Fibroblast of pulmonary artery (primary cell): ENCODE measurements around the gene SALL4.
"Not testable (repeated sequence)": the region's sequence is repeated elsewhere in the genome, so short reads cannot be mapped to it uniquely, and the experiment has no call there.

ENCODE experiments used
- DNase-seq: peaks from one replicate; pipeline ENCODE4 v3.0.0-alpha.2; 2010; ENCODE audit warnings: low read depth
- H3K4me3 ChIP-seq: replicated peaks from 2 replicates; pipeline ENCODE4 v1.5.1; 2011; ENCODE audit warnings: low read depth, mild to moderate bottlenecking, control low read depth, low read length, moderate library complexity
- TF ChIP-seq, protein P1 (sequence below): IDR thresholded peaks from 2 replicates; pipeline ENCODE4 v1.5.1; 2011; ENCODE audit warnings: mild to moderate bottlenecking, control low read depth, low read length, inconsistent platforms; ENCODE audit errors: missing control alignments

The SALL4 gene

DNA sequence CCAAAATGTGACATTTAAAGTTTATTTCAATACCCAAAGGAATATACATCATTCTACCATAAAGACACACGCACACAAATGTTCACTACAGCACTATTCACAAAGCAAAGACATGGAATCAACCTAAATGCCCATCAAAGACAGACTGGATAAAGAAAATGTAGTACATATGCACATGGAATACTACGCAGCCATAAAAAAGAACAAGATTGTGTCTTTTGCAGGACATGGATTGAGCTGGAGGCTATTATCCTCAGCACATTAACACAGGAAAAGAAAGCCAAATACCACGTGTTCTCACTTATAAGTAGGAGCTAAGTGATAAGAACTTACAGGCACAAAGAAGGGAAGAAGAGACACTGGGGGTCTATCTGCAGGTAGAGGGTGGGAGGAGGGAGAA, 56.5 kb downstream of the SALL4 start:
- no peak for DNase-seq
- TF ChIP-seq, protein P1, sequence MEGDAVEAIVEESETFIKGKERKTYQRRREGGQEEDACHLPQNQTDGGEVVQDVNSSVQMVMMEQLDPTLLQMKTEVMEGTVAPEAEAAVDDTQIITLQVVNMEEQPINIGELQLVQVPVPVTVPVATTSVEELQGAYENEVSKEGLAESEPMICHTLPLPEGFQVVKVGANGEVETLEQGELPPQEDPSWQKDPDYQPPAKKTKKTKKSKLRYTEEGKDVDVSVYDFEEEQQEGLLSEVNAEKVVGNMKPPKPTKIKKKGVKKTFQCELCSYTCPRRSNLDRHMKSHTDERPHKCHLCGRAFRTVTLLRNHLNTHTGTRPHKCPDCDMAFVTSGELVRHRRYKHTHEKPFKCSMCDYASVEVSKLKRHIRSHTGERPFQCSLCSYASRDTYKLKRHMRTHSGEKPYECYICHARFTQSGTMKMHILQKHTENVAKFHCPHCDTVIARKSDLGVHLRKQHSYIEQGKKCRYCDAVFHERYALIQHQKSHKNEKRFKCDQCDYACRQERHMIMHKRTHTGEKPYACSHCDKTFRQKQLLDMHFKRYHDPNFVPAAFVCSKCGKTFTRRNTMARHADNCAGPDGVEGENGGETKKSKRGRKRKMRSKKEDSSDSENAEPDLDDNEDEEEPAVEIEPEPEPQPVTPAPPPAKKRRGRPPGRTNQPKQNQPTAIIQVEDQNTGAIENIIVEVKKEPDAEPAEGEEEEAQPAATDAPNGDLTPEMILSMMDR = no peak
- H3K4me3 ChIP-seq = no peak overlapping the region

DNA sequence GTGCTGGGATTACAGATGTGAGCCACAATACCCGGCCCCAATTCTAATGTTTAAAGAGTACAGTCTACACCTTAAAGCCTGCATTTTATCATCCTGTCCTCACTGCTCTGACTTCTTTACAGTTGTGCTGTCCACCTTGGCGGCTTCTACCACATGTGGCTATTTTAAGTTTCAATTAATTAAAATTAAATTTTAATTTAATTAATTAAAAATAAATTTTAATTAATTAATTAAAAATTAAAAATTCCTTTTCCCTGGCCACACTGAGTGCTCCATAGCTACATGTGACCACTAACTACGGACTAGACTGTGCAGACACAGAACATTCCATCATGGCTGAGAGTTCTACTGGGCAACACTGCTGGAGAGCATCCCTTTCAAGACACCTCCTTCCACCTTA, 61.5 kb downstream of the SALL4 start:
- no peak overlapping the region for H3K4me3 ChIP-seq
- DNase-seq = no peak
- TF ChIP-seq, protein P1 = no peak

DNA sequence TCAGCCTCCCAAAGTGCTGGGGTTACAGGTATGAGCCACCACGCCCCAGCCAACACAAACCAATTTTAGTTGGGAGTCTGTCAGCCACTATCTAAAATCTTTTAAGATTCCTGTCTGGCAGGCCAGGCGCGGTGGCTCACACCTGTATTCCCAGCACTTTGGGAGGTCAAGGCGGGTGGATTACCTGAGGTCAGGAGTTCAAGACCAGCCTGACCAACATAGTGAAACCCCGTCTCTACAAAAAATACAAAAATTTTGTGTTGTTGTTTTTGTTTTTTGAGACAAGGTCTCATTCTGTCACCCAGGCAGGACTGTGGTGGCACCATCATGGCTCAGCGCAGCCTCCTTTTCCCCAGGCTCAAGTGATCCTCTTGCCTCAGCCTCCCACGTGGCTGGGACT, 62.0 kb downstream of the SALL4 start:
- not testable (repeated sequence) for DNase-seq, H3K4me3 ChIP-seq

DNA sequence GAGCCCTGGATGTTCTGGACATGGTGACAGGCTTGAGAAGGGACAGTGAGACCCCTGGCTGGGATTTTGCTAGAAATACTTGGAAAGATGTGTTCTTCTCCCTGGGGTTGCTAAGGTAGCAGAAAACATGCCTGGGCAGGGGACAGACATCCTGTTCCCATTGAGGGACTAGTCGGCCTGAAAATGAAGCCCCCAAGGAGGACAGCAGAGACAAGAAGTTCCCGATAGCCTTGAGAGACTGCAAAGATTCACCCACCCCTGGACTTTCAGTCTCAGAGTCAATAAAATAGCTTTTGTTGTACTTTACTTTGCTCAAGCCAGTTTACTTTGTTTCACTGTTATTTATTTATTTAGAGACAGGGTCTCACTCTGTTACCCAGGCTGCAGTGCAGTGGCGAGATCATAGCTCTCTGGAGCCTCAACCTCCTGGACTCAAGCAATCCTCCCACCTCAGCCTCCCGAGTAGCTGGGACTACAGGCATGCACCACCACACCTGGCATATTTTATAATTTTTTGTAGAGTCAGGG, 62.5 kb downstream of the SALL4 start:
- TF ChIP-seq, protein P1 = no peak
- DNase-seq = no peak
- H3K4me3 ChIP-seq = no peak overlapping the region

DNA sequence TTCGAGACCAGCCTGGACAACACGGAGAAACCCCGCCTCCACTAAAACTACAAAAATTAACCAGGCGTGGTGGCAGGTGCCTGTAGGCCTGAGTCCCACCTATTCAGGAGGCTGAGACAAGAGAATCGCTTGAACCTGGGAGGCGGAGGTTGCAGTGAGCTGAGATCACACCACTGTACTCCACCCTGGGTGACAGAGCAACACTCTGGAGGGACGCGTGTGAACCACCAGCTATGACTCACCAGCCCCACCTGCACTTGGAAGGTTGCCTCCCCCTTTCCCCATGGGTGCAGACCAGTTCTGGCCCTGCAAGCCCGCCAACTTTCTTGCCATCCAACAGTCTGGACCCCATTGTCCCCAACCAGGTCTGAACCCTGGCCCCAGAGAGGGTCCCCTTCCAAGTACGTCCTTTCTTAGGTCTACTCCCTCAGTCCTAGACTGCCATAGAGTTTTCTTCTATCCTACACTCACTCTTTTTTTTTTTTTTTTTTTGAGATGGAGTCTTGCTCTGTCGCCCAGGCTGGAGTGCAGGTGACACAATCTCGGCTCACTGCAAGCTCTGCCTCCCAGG, 63.4 kb downstream of the SALL4 start:
- H3K4me3 ChIP-seq = no peak overlapping the region
- no peak for DNase-seq
- TF ChIP-seq, protein P1 = no peak

DNA sequence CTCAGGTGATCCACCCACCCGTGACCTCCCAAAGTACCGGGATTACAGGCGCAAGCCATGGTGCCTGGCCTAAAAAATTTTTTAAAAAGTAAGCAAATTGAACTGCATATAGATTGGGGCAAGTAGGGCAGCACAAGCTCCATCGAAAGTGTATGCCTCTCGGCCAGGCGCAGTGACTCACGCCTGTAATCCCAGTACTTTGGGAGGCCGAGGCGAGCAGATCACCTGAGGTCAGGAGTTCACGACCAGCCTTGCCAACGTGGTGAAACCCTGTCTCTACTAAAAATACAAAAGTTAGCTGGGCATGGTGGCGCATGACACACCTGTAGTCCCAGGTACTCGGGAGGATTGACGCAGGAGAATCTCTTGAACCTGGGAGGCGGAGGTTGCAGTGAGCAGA, 64.1 kb downstream of the SALL4 start:
- not testable (repeated sequence) for DNase-seq, H3K4me3 ChIP-seq

DNA sequence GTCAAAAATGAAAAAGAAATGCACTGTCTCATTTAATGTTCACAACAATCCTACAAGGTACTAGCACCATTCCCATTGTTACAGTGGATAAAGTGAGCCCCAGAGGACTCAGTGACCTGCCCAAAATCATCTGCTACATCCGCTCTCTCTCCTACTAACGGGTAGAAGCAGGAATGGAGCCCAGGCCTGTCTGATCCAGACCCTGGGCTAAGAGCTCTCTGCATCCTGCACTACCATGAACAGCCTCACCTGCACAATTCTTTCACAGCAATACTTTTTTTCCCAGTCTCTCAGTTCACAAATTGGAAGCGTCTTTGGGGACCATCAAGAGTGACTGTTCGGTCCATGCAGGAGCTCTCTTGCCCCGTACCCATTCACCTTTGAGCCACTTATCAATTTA, 65.4 kb downstream of the SALL4 start:
- no peak overlapping the region for H3K4me3 ChIP-seq
- no peak for DNase-seq
- TF ChIP-seq, protein P1 = no peak

DNA sequence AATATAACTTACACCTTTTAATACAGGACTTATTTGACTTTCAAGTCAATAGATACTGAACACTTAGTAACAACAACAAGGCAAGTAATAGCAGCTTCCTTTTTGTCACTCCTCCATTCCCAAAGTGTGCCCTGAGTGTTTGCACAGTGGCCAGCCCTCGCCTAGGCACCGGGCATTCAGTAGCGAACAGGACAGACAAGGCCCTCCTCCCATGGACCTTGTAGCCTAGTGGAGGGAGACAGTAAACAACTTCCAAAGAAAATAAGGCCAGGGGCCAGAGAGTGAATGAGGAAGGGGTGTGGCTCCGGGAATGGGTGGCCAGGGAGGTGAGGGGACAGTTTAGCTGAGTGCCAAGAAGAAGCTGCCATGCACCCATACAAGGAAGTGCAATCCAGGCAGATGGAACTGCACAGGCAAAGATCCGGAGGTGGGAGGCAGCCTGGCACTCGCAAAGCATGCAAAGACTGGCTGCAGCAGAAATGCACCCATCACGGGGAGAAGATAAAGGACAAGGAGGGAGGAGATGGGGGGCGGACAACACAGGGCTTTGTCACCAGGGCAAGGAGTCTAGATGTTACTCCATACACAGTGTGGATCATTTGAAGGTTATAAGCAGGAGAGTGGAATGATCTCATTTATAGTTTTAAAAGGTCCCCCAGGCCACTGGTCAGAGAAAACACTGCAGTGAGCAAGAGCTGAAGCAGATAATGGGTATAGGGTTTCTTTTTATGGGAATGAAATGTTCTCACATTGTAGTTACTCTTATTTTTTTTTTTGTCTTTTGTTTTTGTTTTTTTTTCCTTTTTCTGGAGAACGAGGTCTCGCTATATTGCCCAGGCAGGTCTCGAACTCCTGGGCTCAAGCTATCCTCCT, 66.4 kb downstream of the SALL4 start:
- TF ChIP-seq, protein P1 = no peak
- no peak overlapping the region for H3K4me3 ChIP-seq
- DNase-seq = no peak
